Colon (tissue), 2 donors: ENCODE results near the gene PIP4K2B.
"Not testable (repeated sequence)": the region's sequence is repeated elsewhere in the genome, so short reads cannot be mapped to it uniquely, and the experiment has no call there.

ENCODE experiments used
- FAIRE-seq: peaks from 2 replicates; lab custom pipeline; 2012; peaks lifted over from hg19 to GRCh38; lab: Jason Lieb, UNC
- donor health status: control.
- donor health status: control.

The PIP4K2B gene

GRCh38 chr17:38799501-38800236 lies at the start of gene PIP4K2B:
Gene PIP4K2B, minus strand, starts transcription at chr17:38799556. Its CDS starts 132 bp downstream, at chr17:38799424.
- no peak for FAIRE-seq

- FAIRE-seq, result no peak
Observed at GRCh38 chr17:38848557-38848891, 49.2 kb upstream of the PIP4K2B start.

- no peak for FAIRE-seq
Observed at GRCh38 chr17:38844261-38844757, 45.0 kb upstream of the PIP4K2B start.

- FAIRE-seq, result no peak
Observed at GRCh38 chr17:38825762-38826247, 26.4 kb upstream of the PIP4K2B start.

- no peak for FAIRE-seq
Observed at GRCh38 chr17:38824899-38825761, 25.8 kb upstream of the PIP4K2B start, which contains the start of gene CWC25. Gene CWC25, minus strand, starts transcription at chr17:38825321. Its CDS starts 138 bp downstream, at chr17:38825183.

GRCh38 chr17:38815576-38816193 lies 16.3 kb upstream of the PIP4K2B start:
- no peak for FAIRE-seq

- no peak for FAIRE-seq
Observed at GRCh38 chr17:38809828-38810227, 10.5 kb upstream of the PIP4K2B start.

- FAIRE-seq, result no peak
Observed at GRCh38 chr17:38800237-38800760, 943 bp upstream of the PIP4K2B start.

- FAIRE-seq, result no peak
Observed at GRCh38 chr17:38798614-38799500, 499 bp downstream of the PIP4K2B start.

- no peak for FAIRE-seq
Observed at GRCh38 chr17:38797828-38798227, 1.5 kb downstream of the PIP4K2B start.

- FAIRE-seq, result no peak
Observed at GRCh38 chr17:38797158-38797490, 2.2 kb downstream of the PIP4K2B start.

- FAIRE-seq, result no peak
Observed at GRCh38 chr17:38796451-38797157, 2.8 kb downstream of the PIP4K2B start.

GRCh38 chr17:38794221-38794620 lies 5.1 kb downstream of the PIP4K2B start:
- no peak for FAIRE-seq

- no peak for FAIRE-seq
Observed at GRCh38 chr17:38791162-38791561, 8.2 kb downstream of the PIP4K2B start.

- FAIRE-seq, result not testable (repeated sequence)
Observed at GRCh38 chr17:38790148-38790707, 9.1 kb downstream of the PIP4K2B start.

GRCh38 chr17:38789185-38789584 lies 10.2 kb downstream of the PIP4K2B start:
- no peak for FAIRE-seq

- FAIRE-seq, result not testable (repeated sequence)
Observed at GRCh38 chr17:38787999-38788398, 11.4 kb downstream of the PIP4K2B start.

- no peak for FAIRE-seq
Observed at GRCh38 chr17:38786372-38786771, 13.0 kb downstream of the PIP4K2B start.

GRCh38 chr17:38783227-38783626 lies 16.1 kb downstream of the PIP4K2B start:
- FAIRE-seq, result no peak
